Parathyroid adenoma (tissue), 2 donors: ENCODE results near the gene SLC9B2.

Source experiments
- H2AFZ ChIP-seq: fragments of 300-600 bp; sonication (generic); one replicate; pipeline ENCODE4 v1.7.0; 2017; ENCODE audit warnings: antibody characterized with exemption, mild to moderate bottlenecking
- H3K27ac ChIP-seq: fragments of 300-600 bp; sonication (generic); one replicate; pipeline ENCODE4 v1.7.0; 2017
- H3K27me3 ChIP-seq: fragments of 300-600 bp; sonication (generic); one replicate; pipeline ENCODE4 v1.7.0; 2017; ENCODE audit warnings: low read length; ENCODE audit not compliant: control insufficient read depth, insufficient read depth
- H3K36me3 ChIP-seq: fragments of 300-600 bp; sonication (generic); one replicate; pipeline ENCODE4 v1.7.0; 2017; ENCODE audit warnings: low read length; ENCODE audit not compliant: control insufficient read depth, insufficient read depth
- H3K4me1 ChIP-seq: fragments of 300-600 bp; sonication (generic); one replicate; pipeline ENCODE4 v1.7.0; 2017; ENCODE audit warnings: control low read depth
- H3K4me2 ChIP-seq: fragments of 300-600 bp; sonication (generic); one replicate; pipeline ENCODE4 v1.7.0; 2017; ENCODE audit warnings: low read length
- H3K4me3 ChIP-seq: fragments of 300-600 bp; sonication (generic); one replicate; pipeline ENCODE4 v1.7.0; 2017; ENCODE audit warnings: low read depth, low read length
- H3K79me2 ChIP-seq: fragments of 300-600 bp; sonication (generic); one replicate; pipeline ENCODE4 v1.7.0; 2017; ENCODE audit warnings: control low read depth
- H3K9ac ChIP-seq: fragments of 300-600 bp; sonication (generic); one replicate; pipeline ENCODE4 v1.7.0; 2017; ENCODE audit warnings: mild to moderate bottlenecking
- H3K9me3 ChIP-seq: fragments of 300-600 bp; sonication (generic); one replicate; pipeline ENCODE4 v1.7.0; 2017; ENCODE audit warnings: low read length; ENCODE audit not compliant: control insufficient read depth
- TF ChIP-seq, protein P1 (sequence below): fragments of 300-600 bp; sonication (generic); IDR thresholded peaks from one replicate; pipeline ENCODE4 v1.7.0; 2017; ENCODE audit warnings: antibody characterized with exemption, mild to moderate bottlenecking
- donor health status: primary hyperparathyroidism.

SLC9B2 gene

DNA sequence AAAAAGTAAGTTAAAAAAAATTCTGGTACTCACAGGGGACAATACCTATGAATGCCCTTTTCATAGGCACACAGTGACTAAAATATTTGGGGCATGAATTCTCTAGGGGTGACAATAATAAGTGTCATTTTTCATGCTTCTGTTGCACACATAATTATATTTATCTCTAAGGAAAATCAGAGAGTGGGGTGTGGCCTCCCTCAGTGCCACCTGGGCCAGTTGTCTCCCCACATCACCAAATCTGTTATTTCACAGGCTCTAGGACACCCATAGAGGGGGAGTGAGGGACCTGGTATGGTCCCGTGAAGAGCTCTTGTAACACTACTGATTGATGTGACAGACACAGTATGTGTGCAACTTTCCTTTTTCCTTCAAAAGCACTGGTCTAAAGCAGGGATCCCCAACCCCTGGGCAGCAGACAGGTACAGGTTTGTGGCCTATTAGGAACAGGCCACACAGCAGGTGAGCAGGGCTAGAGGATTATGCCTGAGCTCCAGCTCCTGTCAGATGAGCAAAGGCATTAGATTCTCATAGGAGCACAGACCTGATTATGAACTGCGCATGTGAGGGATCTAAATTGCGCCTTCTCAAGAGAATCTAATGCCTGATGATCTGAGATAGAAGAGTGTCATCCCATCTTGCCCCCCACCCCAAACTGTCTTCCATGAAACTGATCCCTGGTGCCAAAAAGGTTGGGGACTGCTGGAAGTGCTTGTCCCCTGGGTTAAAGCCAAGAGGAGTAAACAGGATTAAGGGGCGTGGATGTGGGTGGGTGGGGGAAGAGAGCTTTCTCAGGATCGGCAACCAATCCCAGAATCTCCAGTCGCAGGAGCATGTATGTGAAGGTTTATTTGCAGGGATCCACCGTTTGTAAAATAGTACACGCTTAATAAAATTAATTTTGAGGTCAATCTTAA is 57.9 kb downstream of the SLC9B2 start:
- Histone ChIP-seq H2AFZ (peak overlapping the region; percentile 97), H3K9me3 (no peaks in the 10 kb centered on the region), H3K9ac (peak overlapping the region; percentile 37), H3K79me2 (no peaks in the 10 kb centered on the region), H3K27ac (peak overlapping the region; percentile 98), H3K36me3 (no peaks in the 10 kb centered on the region), H3K4me1 (peaks cover 5% of the 10 kb centered on the region), H3K4me3 (peak overlapping the region; percentile 74), H3K27me3 (no peaks in the 10 kb centered on the region), H3K4me2 (peak overlapping the region; percentile 97)
- TF ChIP-seq, protein P1, sequence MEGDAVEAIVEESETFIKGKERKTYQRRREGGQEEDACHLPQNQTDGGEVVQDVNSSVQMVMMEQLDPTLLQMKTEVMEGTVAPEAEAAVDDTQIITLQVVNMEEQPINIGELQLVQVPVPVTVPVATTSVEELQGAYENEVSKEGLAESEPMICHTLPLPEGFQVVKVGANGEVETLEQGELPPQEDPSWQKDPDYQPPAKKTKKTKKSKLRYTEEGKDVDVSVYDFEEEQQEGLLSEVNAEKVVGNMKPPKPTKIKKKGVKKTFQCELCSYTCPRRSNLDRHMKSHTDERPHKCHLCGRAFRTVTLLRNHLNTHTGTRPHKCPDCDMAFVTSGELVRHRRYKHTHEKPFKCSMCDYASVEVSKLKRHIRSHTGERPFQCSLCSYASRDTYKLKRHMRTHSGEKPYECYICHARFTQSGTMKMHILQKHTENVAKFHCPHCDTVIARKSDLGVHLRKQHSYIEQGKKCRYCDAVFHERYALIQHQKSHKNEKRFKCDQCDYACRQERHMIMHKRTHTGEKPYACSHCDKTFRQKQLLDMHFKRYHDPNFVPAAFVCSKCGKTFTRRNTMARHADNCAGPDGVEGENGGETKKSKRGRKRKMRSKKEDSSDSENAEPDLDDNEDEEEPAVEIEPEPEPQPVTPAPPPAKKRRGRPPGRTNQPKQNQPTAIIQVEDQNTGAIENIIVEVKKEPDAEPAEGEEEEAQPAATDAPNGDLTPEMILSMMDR: no peak

DNA sequence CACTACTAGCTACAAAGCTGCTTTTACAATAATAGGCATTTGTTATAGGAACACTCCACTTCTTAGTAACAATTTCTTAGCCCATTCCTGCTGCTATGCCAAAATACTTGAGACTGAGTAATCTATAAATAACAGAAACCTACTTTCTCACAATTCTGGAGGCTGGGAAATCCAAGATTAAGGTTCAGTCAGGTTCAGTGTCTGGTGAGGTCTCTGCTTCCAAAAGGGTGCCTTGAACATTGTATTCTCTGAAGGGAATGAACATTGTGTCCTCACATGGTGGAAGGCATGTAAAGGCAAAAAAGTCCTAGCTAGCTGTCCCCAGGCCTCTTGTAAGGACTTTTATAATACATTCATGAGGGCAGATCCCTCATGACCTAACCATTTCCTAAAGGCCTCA is 64.0 kb downstream of the SLC9B2 start:
- Histone ChIP-seq H3K27ac (peak overlapping the region; percentile 81), H3K9me3 (no peaks in the 10 kb centered on the region), H3K4me1 (peaks cover 18% of the 10 kb centered on the region), H3K79me2 (no peaks in the 10 kb centered on the region), H3K9ac (no peak overlapping the region), H2AFZ (peak overlapping the region; percentile 73), H3K4me3 (no peak overlapping the region), H3K4me2 (no peak overlapping the region), H3K36me3 (no peaks in the 10 kb centered on the region), H3K27me3 (no peaks in the 10 kb centered on the region)
- TF ChIP-seq, protein P1: no peak

DNA sequence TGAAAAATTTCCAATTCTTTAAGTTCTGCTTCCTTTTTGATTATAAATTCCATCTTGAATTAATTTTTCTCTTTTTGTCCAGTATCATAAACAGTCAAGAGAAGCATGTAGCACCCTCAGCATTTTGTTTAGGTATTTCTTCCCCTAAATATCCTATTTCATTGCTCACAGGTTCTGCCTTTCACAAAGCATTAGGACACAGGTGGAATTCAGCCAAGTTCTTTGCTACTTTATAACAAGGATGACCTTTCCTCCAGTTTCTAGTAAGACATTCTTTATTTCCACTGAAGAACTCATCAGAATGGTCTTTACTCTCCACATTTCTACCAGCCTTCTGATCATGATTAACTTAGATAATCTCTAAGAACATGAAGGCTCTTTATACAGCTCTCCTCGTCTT is 64.5 kb downstream of the SLC9B2 start:
- peak overlapping the region; percentile 73 for H2AFZ ChIP-seq
- no peak overlapping the region for H3K4me3 ChIP-seq
- H3K79me2 ChIP-seq: no peaks in the 10 kb centered on the region
- H3K27me3 ChIP-seq: no peaks in the 10 kb centered on the region
- TF ChIP-seq, protein P1: no peak
- peak overlapping the region; percentile 81 for H3K27ac ChIP-seq
- H3K9me3 ChIP-seq: no peaks in the 10 kb centered on the region
- H3K36me3 ChIP-seq: no peaks in the 10 kb centered on the region
- H3K4me1 ChIP-seq: peaks cover 18% of the 10 kb centered on the region
- H3K4me2 ChIP-seq: no peak overlapping the region
- H3K9ac ChIP-seq: no peak overlapping the region

DNA sequence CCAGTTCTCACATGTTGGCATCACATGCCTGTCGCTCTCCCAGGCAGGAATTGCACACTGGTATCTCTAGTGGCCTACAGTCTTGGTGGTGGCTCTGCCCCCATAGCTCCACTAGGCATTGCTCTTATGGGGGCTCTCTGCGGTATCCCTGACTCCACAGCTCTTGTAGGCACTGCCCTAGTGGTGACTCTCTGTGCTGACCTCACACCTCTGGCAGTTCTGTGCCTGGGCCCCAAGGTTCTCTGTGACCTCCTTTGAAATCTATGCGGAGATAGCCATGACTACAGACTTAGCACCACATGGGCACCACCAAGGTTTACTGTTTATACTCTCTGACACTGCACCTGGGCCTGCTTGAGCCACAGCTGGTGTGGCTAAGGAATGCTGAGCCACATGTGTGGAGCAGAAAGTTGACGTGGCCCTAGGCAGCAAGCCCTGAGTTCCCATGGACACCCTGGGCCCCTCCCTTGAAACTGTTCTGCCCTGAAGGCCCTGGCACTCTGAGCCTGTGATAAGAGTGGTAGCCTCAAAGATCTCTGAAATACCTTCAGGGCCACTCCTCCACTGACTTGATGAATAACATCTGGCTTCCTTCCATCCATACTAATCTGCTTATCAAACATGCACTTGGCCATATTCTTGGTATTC is 65.1 kb downstream of the SLC9B2 start:
- H3K9me3 ChIP-seq: no peaks in the 10 kb centered on the region
- H3K4me1 ChIP-seq: peaks cover 18% of the 10 kb centered on the region
- H3K27me3 ChIP-seq: no peaks in the 10 kb centered on the region
- no peaks in the 10 kb centered on the region for H3K79me2 ChIP-seq
- H3K9ac ChIP-seq: no peak overlapping the region
- TF ChIP-seq, protein P1: no peak
- H2AFZ ChIP-seq: peak overlapping the region; percentile 73
- H3K36me3 ChIP-seq: no peaks in the 10 kb centered on the region
- no peak overlapping the region for H3K4me3 ChIP-seq
- H3K27ac ChIP-seq: peak overlapping the region; percentile 81
- H3K4me2 ChIP-seq: no peak overlapping the region
